ENCODE measurements around the gene HCN1. TPM values are rescaled to one million over a fixed set of nuclear protein-coding genes. Genes with fewer than 3 reads are reported as not detected.

HCN1 gene
- total and polyA plus RNA-seq, 2 of the 13 experiments (the other 11 are each of a cell fraction or from before 2014, with no cell fraction given): not detected

DNA sequence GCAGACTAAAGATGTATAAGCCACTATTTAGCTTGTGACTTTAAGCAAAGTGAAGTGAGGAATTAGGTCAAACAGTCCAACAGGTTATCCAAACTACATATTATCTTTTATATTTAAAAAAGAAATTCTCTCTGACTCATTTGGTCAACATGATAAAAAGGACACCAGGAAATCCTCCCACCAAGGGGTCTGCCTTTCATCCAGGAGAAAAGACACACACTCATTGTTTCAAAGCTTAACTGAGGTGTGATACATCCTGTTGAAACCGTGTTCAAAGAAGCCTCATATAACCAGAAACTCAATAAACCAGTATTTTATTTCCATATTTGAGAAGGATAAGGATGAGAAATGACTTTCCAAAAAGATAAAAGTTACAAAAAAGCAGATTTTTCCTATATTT is 417.1 kb downstream of the HCN1 start:
- H3K4me2 ChIP-seq (ENCODE audit: low read depth, low read length): no peak overlapping the region
- TF ChIP-seq ZNF17 (CRISPR knock-in tag; IDR thresholded peaks at IDR 0.05): no peak
- TF ChIP-seq YEATS4 (CRISPR knock-in tag; IDR thresholded peaks at IDR 0.05; ENCODE audit: borderline replicate concordance): no peak
- TF ChIP-seq HES4 (CRISPR knock-in tag; IDR thresholded peaks at IDR 0.05; ENCODE audit: borderline replicate concordance): no peak
- TF ChIP-seq SMAD9 (CRISPR knock-in tag; IDR thresholded peaks at IDR 0.05): no peak
- TF ChIP-seq, protein P1, sequence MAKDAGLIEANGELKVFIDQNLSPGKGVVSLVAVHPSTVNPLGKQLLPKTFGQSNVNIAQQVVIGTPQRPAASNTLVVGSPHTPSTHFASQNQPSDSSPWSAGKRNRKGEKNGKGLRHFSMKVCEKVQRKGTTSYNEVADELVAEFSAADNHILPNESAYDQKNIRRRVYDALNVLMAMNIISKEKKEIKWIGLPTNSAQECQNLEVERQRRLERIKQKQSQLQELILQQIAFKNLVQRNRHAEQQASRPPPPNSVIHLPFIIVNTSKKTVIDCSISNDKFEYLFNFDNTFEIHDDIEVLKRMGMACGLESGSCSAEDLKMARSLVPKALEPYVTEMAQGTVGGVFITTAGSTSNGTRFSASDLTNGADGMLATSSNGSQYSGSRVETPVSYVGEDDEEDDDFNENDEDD (CRISPR knock-in tag; IDR thresholded peaks at IDR 0.05; ENCODE audit: borderline replicate concordance): no peak
- no peak for TF ChIP-seq ZNF230 (CRISPR knock-in tag; IDR thresholded peaks at IDR 0.05)
- TF ChIP-seq ISL2 (CRISPR knock-in tag; IDR thresholded peaks at IDR 0.05): no peak
- CTCF ChIA-PET (ENCODE audit: low intra/inter-chr PET ratio, low total read pairs): no interaction called here
- H3K9me3 ChIP-seq (ENCODE audit: low read length): peaks cover 83% of the 10 kb centered on the region
- ATAC-seq (no peak), FAIRE-seq (no peak), DNase-seq (ENCODE audit: low spot score) (peak; percentile 18)
- no peaks in the 10 kb centered on the region for H3K36me3 ChIP-seq (replicated peaks in 1 of 2; ENCODE audit: control insufficient read depth in 1 of 2, insufficient read depth in 2 of 2, low read length in 2 of 2)
- no peak overlapping the region for H3K9ac ChIP-seq (ENCODE audit: insufficient read depth, low read depth, low read length)
- BruUV-seq (replicated peaks): no TSS peak
- H3K4me1 ChIP-seq (ENCODE audit: insufficient read depth, low read length): no peaks in the 10 kb centered on the region
- H3K27ac ChIP-seq (ENCODE audit: extremely low read length, insufficient read depth, low read length): no peak overlapping the region
- no peak overlapping the region for H2AFZ ChIP-seq (ENCODE audit: low read length)
- POLR2A ChIA-PET: no interaction called here
- in situ Hi-C loops (cut with HindIII; ENCODE audit: extremely low pct_ligation_motif_present, low pct_unique_long_range_greater_than_20kb) (no loop called here), intact Hi-C loops (cut with micrococcal nuclease; ENCODE audit: unreplicated experiment) (no loop called here)
- H3K27me3 ChIP-seq (ENCODE audit: control insufficient read depth in 1 of 2, insufficient read depth in 2 of 2, low read length in 2 of 2): no peaks in the 10 kb centered on the region
- H3K79me2 ChIP-seq (ENCODE audit: insufficient read depth, low read length): no peaks in the 10 kb centered on the region
- H4K20me1 ChIP-seq (ENCODE audit: insufficient read depth, low read length): no peaks in the 10 kb centered on the region
- WGBS (ENCODE audit: low lambda C conversion rate): 4% methylated on average over 1 of the region's 1 CpG
- no peak overlapping the region for H3K4me3 ChIP-seq (replicated peaks in 1 of 3; ENCODE audit: insufficient read depth in 1 of 3, low read depth in 2 of 3, low read length in 3 of 3)

DNA sequence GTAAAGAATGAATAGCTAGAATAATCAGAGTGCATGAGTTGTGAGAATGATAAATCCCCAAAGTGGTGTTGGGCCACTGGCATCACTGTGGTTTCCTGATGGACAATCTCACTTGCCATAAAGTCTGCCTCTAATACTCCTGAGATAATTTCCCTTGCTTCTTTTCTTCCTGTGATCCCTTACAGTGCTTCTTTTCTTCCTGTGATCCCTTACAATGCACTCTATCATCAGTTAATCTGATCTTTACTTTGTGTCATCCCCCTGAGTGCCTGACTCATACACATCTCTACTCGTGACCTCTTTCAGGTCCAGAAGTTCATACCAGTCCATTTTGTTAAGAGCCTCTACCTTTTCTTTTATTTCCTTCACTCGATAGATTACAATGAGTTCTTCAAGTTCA is 418.3 kb downstream of the HCN1 start:
- Histone ChIP-seq H3K27me3 (ENCODE audit: control insufficient read depth in 1 of 2, insufficient read depth in 2 of 2, low read length in 2 of 2) (no peaks in the 10 kb centered on the region), H2AFZ (ENCODE audit: low read length) (no peak overlapping the region), H3K4me3 (replicated peaks in 1 of 3; ENCODE audit: insufficient read depth in 1 of 3, low read depth in 2 of 3, low read length in 3 of 3) (no peak overlapping the region), H3K4me1 (ENCODE audit: insufficient read depth, low read length) (no peaks in the 10 kb centered on the region), H3K27ac (ENCODE audit: extremely low read length, insufficient read depth, low read length) (no peak overlapping the region), H4K20me1 (ENCODE audit: insufficient read depth, low read length) (no peaks in the 10 kb centered on the region), H3K36me3 (replicated peaks in 1 of 2; ENCODE audit: control insufficient read depth in 1 of 2, insufficient read depth in 2 of 2, low read length in 2 of 2) (no peaks in the 10 kb centered on the region), H3K4me2 (ENCODE audit: low read depth, low read length) (no peak overlapping the region), H3K79me2 (ENCODE audit: insufficient read depth, low read length) (no peaks in the 10 kb centered on the region), H3K9me3 (ENCODE audit: low read length) (peaks cover 81% of the 10 kb centered on the region), H3K9ac (ENCODE audit: insufficient read depth, low read depth, low read length) (no peak overlapping the region)
- DNase-seq (ENCODE audit: low spot score) (peak; percentile 1), FAIRE-seq (no peak), ATAC-seq (no peak)
- WGBS (ENCODE audit: low lambda C conversion rate): 0% methylated on average over 2 of the region's 2 CpGs
- ChIA-PET CTCF (ENCODE audit: low intra/inter-chr PET ratio, low total read pairs) (no interaction called here), POLR2A (no interaction called here)
- intact Hi-C loops (cut with micrococcal nuclease; ENCODE audit: unreplicated experiment): no loop called here
- in situ Hi-C loops (cut with HindIII; ENCODE audit: extremely low pct_ligation_motif_present, low pct_unique_long_range_greater_than_20kb): no loop called here
- BruUV-seq (replicated peaks): no TSS peak
- no peak for TF ChIP-seq CEBPB (IDR thresholded peaks at IDR 0.05; ENCODE audit: borderline replicate concordance, low read depth, low read length)
- TF ChIP-seq HMGA1 (CRISPR knock-in tag; conservative IDR thresholded peaks at IDR 0.05): no peak
- TF ChIP-seq ZBTB38 (CRISPR knock-in tag; IDR thresholded peaks at IDR 0.05): no peak
- no peak for TF ChIP-seq NR2F2 (IDR thresholded peaks at IDR 0.05; ENCODE audit: borderline replicate concordance, low read depth)
- TF ChIP-seq ZNF644 (CRISPR knock-in tag; IDR thresholded peaks at IDR 0.05; ENCODE audit: low read depth): no peak
- TF ChIP-seq, protein P2, sequence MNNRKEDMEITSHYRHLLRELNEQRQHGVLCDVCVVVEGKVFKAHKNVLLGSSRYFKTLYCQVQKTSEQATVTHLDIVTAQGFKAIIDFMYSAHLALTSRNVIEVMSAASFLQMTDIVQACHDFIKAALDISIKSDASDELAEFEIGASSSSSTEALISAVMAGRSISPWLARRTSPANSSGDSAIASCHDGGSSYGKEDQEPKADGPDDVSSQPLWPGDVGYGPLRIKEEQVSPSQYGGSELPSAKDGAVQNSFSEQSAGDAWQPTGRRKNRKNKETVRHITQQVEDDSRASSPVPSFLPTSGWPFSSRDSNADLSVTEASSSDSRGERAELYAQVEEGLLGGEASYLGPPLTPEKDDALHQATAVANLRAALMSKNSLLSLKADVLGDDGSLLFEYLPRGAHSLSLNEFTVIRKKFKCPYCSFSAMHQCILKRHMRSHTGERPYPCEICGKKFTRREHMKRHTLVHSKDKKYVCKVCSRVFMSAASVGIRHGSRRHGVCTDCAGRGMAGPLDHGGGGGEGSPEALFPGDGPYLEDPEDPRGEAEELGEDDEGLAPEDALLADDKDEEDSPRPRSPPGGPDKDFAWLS (CRISPR knock-in tag; IDR thresholded peaks at IDR 0.05; ENCODE audit: borderline replicate concordance): no peak
- no peak for TF ChIP-seq ZNF121 (CRISPR knock-in tag; IDR thresholded peaks at IDR 0.05)
- no peak for TF ChIP-seq ZNF329 (CRISPR knock-in tag; IDR thresholded peaks at IDR 0.05; ENCODE audit: low read depth)

All from HepG2 (cell line).